Hepatocyte (in vitro differentiated cells): ENCODE results near the gene DHX9. TPM values are rescaled to one million over a fixed set of nuclear protein-coding genes. Genes with fewer than 3 reads are reported as not detected.

Experiments
- DNase-seq: peaks from one replicate; pipeline ENCODE4 v3.0.0-alpha.2; 2016; ENCODE audit warnings: low spot score
- H2AFZ ChIP-seq: fragments of 200-600 bp; sonication (generic); 2 replicates; pipeline ENCODE4 v1.6.0; 2016; ENCODE audit warnings: antibody characterized with exemption, mild to moderate bottlenecking
- H3K27ac ChIP-seq: fragments of 200-600 bp; sonication (generic); 2 replicates; pipeline ENCODE4 v1.5.1; 2016; ENCODE audit warnings: mild to moderate bottlenecking
- H3K27me3 ChIP-seq: fragments of 200-600 bp; sonication (generic); 2 replicates; pipeline ENCODE4 v1.6.1; 2016
- H3K36me3 ChIP-seq: fragments of 200-600 bp; sonication (generic); replicated peaks from 2 replicates; pipeline ENCODE4 v1.5.1; 2016; ENCODE audit warnings: low read depth; ENCODE audit not compliant: insufficient read depth
- H3K4me1 ChIP-seq: fragments of 200-600 bp; sonication (generic); 2 replicates; pipeline ENCODE4 v1.5.1; 2016; ENCODE audit warnings: mild to moderate bottlenecking, moderate library complexity; ENCODE audit not compliant: insufficient read depth
- H3K4me2 ChIP-seq: fragments of 200-600 bp; sonication (generic); 2 replicates; pipeline ENCODE4 v1.6.0; 2016
- H3K4me3 ChIP-seq: fragments of 200-600 bp; sonication (generic); 2 replicates; pipeline ENCODE4 v1.5.1; 2016; ENCODE audit warnings: mild to moderate bottlenecking
- H3K79me2 ChIP-seq: fragments of 200-600 bp; sonication (generic); 2 replicates; pipeline ENCODE4 v1.6.0; 2017; ENCODE audit warnings: mild to moderate bottlenecking
- H3K9me2 ChIP-seq: fragments of 200-600 bp; sonication (generic); replicated peaks from 2 replicates; pipeline ENCODE4 v1.6.0; 2017; ENCODE audit warnings: mild to moderate bottlenecking; ENCODE audit not compliant: insufficient read depth
- H3K9me3 ChIP-seq: fragments of 200-600 bp; sonication (generic); 2 replicates; pipeline ENCODE4 v1.5.1; 2016; ENCODE audit warnings: low read depth, mild to moderate bottlenecking
- H4K20me1 ChIP-seq: fragments of 200-600 bp; sonication (generic); 2 replicates; pipeline ENCODE4 v1.6.0; 2016; ENCODE audit warnings: mild to moderate bottlenecking; ENCODE audit not compliant: insufficient read depth, poor library complexity, severe bottlenecking
- CTCF ChIP-seq: fragments of 200-600 bp; sonication (generic); IDR thresholded peaks from 2 replicates; pipeline ENCODE4 v1.5.1; 2016; ENCODE audit warnings: antibody characterized with exemption, mild to moderate bottlenecking; ENCODE audit not compliant: poor library complexity
- EZH2 ChIP-seq: fragments of 200-600 bp; sonication (generic); IDR thresholded peaks from 2 replicates; pipeline ENCODE4 v1.6.1; 2016; ENCODE audit warnings: antibody characterized with exemption, mild to moderate bottlenecking, borderline replicate concordance
- EZH2phosphoT487 ChIP-seq: fragments of 200-600 bp; sonication (generic); IDR thresholded peaks from one replicate; pipeline ENCODE4 v1.6.1; 2018; ENCODE audit warnings: antibody characterized with exemption, mild to moderate bottlenecking, low read depth, moderate library complexity; ENCODE audit not compliant: unreplicated experiment, severe bottlenecking
- WGBS: methylation state at CpG from one replicate; pipeline ENCODE4 v1.1.6; 2016; ENCODE audit warnings: low lambda C conversion rate; ENCODE audit errors: missing lambda C conversion rate; 5-methylcytosine and 5-hydroxymethylcytosine counted together
- polyA plus RNA-seq: library from polyadenylated mRNA; unstranded; fragments of >200 nt; fragmentation: Nextera tagmentation; extraction: Ambion mirVana; gene quantifications from 2 replicates; pipeline ENCODE4 v1.2.1, GENCODE V29; 2016
- total RNA-seq: library from RNA; depleted of rRNA; stranded (reverse); fragments of >200 nt; gene quantifications from 2 replicates; pipeline ENCODE4 v1.2.3, GENCODE V29; 2014

The DHX9 gene
- total and polyA plus RNA-seq, 2 experiments from 2014 or later, result 70.7 to 114 TPM

DNA sequence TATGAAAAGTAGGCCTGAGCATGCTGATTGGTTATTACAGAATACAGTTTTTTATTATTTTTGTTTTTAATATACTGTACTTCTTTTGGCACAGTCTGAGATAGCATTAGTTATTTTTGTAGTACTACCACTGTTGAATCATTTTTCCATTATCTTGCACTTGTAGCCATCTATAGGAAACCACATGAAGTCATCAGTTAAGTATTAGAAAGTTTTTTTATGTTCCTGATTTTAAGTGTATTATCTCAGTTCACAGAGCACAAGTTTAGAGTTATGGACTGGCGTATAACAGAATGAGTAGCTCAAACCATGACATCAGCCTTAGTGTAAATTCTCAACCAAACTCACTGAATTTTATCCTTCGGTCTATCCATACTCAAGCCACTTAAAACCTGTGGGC, 22.8 kb downstream of the DHX9 start:
- Histone ChIP-seq H3K9me3 (no peaks in the 10 kb centered on the region), H3K4me1 (no peaks in the 10 kb centered on the region), H3K27ac (no peak overlapping the region), H3K9me2 (no peaks in the 10 kb centered on the region), H3K4me3 (no peak overlapping the region), H3K36me3 (peaks cover 23% of the 10 kb centered on the region), H3K4me2 (no peak overlapping the region), H3K27me3 (no peaks in the 10 kb centered on the region), H4K20me1 (peaks cover 22% of the 10 kb centered on the region), H2AFZ (no peak overlapping the region), H3K79me2 (peaks cover 63% of the 10 kb centered on the region)
- TF ChIP-seq EZH2phosphoT487 (no peak), CTCF (no peak), EZH2 (no peak)
- no peak for DNase-seq
- 99% methylated on average over 2 of the region's 2 CpGs for WGBS

DNA sequence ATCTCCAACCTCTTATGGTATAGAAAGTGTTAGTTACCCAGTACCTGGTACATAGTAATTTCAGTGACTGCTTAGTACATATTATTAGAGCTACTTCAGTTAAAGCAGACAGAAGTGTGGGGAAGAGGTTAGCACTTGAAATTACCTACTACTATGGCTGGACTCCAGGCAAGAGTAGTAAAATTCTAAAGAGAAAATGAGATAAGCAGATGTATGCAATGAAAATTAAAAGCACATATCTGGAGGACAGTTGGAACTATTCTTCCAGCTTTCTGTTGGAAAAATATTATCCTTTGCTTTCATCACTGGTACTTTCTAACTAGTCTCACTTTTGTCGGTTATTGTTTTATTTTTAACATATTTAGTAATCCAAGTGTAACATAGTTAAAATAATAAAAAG, 23.7 kb downstream of the DHX9 start:
- H2AFZ ChIP-seq, result no peak overlapping the region
- H3K4me3 ChIP-seq, result no peak overlapping the region
- no peak overlapping the region for H3K4me2 ChIP-seq
- H3K27me3 ChIP-seq, result no peaks in the 10 kb centered on the region
- no peaks in the 10 kb centered on the region for H3K9me3 ChIP-seq
- H3K79me2 ChIP-seq, result peaks cover 58% of the 10 kb centered on the region
- H3K27ac ChIP-seq, result no peak overlapping the region
- peaks cover 23% of the 10 kb centered on the region for H3K36me3 ChIP-seq
- no peak for DNase-seq
- H3K9me2 ChIP-seq, result no peaks in the 10 kb centered on the region
- TF ChIP-seq CTCF (no peak), EZH2 (no peak), EZH2phosphoT487 (no peak)
- H4K20me1 ChIP-seq, result peaks cover 22% of the 10 kb centered on the region
- 100% methylated on average over 1 of the region's 1 CpG for WGBS
- H3K4me1 ChIP-seq, result no peaks in the 10 kb centered on the region

DNA sequence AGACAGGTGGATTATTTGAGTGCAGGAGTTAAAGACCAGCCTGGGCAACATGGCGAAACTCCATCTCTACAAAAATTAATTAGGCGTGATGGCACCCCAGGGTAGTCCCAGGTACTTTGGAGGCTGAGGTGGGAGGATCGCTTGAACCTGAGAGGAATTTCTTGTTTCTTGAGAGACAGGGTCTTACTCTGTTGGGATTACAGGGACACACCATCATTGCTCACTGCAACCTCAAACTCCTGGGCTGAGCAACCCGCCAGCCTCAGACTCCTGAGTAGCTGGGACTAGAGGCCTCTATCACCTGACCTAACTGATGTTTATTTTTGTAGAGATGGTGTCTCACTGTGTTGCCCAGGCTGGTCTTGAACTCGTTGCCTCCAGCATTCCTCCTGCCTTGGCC, 24.8 kb downstream of the DHX9 start:
- no peak overlapping the region for H3K4me2 ChIP-seq
- H4K20me1 ChIP-seq, result peaks cover 22% of the 10 kb centered on the region
- H3K9me3 ChIP-seq, result no peaks in the 10 kb centered on the region
- peaks cover 48% of the 10 kb centered on the region for H3K79me2 ChIP-seq
- no peaks in the 10 kb centered on the region for H3K9me2 ChIP-seq
- H3K27me3 ChIP-seq, result no peaks in the 10 kb centered on the region
- WGBS, result 98% methylated on average over 5 of the region's 5 CpGs
- no peak for DNase-seq
- peaks cover 19% of the 10 kb centered on the region for H3K36me3 ChIP-seq
- TF ChIP-seq EZH2phosphoT487 (no peak), CTCF (no peak), EZH2 (no peak)
- no peak overlapping the region for H3K27ac ChIP-seq
- H2AFZ ChIP-seq, result no peak overlapping the region
- no peaks in the 10 kb centered on the region for H3K4me1 ChIP-seq
- H3K4me3 ChIP-seq, result no peak overlapping the region

- no peaks in the 10 kb centered on the region for H3K9me3 ChIP-seq
- peaks cover 25% of the 10 kb centered on the region for H4K20me1 ChIP-seq
- peaks cover 4% of the 10 kb centered on the region for H3K36me3 ChIP-seq
- no peak overlapping the region for H3K4me2 ChIP-seq
- no peaks in the 10 kb centered on the region for H3K4me1 ChIP-seq
- H3K9me2 ChIP-seq, result no peaks in the 10 kb centered on the region
- TF ChIP-seq EZH2phosphoT487 (no peak), CTCF (no peak), EZH2 (no peak)
- no peak overlapping the region for H3K4me3 ChIP-seq
- H3K79me2 ChIP-seq, result peaks cover 23% of the 10 kb centered on the region
- H3K27me3 ChIP-seq, result no peaks in the 10 kb centered on the region
- no peak overlapping the region for H2AFZ ChIP-seq
- no peak overlapping the region for H3K27ac ChIP-seq
- DNase-seq, result no peak
Observed at GRCh38 chr1:182867861-182868260, 28.7 kb downstream of the DHX9 start.
